ENCODE measurements around the gene DNAJB5.
"Not testable (repeated sequence)": the region's sequence is repeated elsewhere in the genome, so short reads cannot be mapped to it uniquely, and the experiment has no call there.

Gene DNAJB5

GRCh38 chr9:35001285-35001677 lies 11.7 kb downstream of the DNAJB5 start:
- no peak for DNase-seq

DNA sequence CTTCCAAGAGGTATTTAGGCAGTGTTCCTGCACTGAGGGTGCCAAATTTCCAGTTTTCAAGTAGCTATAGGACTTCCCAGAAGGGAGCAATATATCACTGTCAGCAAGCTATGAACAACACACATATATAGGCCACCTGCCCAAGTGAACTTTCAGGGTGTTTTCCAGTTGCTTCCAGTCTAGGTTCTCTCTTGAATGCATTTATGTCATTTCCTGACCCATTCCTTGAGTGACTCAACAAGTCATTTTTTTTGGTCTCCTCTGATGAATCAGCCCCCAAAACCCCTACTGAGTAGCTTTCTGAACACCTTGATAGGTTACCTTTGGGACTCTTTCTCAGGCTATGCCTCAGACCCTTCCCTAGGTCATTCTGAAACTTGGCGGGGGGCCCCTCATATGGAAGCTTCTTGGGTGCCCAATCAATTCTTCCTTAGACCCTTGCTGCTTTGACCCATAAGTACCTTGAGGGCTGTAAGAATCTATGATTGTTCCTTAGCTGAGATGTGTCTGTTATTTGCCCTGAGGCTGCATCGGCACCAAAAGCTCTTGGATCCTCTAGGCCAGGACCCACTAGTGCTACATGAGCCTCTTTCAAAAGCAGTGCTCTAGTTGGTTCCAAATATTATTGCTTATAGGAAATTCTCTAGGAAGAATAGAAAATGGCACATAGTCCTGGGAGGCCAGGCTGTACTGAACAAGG lies 12.4 kb downstream of the DNAJB5 start:
- DNase-seq: no peak

DNA sequence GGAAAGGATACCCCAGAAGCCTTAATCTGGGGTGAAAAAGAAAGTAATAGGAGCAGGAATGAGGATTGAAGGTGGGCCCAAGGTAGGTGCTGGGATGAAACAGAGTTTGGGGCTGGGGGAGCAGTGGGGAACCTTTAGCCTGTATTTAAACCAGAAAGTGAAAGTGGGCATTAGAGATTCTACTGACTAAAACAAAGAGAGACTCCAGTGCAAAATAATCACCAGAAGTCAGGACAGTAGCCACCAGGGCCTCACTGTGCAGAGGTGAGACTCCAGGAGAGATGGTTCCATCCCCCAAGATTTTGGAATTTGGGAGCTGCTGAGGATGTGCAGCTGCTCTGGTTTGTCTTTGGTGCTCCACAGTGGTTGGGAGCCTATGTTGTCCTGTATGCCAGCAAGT lies 13.1 kb downstream of the DNAJB5 start:
- no peak for DNase-seq

GRCh38 chr9:35004299-35004698 lies 14.8 kb downstream of the DNAJB5 start:
- DNase-seq: not testable (repeated sequence)

DNA sequence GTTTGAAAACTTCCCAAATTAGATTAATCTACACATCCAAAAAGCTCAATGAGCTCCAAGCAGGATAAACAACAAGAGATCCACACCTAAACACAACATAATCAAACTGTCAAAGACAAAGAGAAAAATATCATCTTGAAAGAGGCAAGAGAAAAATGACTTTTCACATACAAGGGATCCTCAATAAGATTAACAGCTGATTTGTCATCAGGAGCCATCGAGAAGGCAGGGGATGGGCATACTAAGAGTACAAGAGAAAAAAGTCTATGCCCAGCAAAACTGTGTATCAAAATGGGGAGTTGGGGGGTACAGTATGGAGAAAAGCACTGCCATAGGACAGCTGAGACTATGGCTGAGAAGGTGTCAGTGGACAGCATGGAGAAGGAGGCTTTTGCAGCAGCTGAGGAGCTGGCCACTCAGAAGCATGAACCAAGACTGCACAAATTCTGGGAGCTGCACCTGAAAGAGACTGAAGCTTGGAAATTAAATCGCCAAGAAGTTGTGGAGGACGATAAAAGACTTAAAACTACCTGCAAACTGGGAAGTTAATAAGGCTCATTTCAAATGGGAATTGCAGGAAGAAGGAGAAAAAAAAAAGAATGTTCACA lies 20.9 kb downstream of the DNAJB5 start:
- no peak for DNase-seq

DNA sequence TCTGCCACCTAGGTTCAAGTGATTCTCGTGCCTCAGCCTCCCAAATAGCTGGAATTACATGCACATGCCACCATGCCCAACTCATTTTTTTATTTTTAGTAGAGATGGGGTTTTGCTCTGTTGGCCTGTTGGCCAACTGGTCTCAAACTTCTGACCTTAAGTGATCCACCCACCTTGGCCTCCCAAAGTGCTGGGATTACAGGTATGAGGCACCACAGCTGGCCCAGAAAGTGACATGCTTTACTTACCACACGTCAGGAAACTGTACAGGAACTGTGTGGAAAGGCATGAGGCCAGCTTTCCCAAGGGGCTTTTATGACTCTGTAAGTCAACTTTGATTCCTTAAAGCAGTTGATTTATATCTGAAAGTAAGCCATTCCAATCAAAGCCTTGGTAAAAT lies 25.0 kb downstream of the DNAJB5 start:
- no peak for DNase-seq

DNA sequence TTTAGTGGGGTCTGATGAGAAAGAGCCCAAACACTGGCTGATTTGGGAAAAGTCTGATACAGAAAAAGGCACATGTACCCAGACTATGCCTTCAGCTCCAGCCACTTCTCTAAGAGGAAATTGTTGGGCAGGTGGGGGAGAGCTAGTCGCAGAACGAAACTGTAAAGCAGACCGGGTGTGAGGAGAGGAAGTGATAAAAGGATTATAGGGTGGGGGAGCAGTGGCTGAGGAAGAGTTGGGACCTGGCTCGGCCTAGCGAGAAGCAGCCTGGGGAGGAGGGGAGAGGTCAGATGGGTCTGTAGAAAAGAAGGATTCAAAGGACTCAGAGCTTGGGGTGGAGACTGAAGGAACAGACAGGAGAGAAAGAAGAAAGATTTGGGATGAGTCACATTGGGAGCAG lies 33.9 kb downstream of the DNAJB5 start:
- DNase-seq: not testable (repeated sequence)

- DNase-seq: no peak
Measured at GRCh38 chr9:35026671-35027070, 37.1 kb downstream of the DNAJB5 start.

DNA sequence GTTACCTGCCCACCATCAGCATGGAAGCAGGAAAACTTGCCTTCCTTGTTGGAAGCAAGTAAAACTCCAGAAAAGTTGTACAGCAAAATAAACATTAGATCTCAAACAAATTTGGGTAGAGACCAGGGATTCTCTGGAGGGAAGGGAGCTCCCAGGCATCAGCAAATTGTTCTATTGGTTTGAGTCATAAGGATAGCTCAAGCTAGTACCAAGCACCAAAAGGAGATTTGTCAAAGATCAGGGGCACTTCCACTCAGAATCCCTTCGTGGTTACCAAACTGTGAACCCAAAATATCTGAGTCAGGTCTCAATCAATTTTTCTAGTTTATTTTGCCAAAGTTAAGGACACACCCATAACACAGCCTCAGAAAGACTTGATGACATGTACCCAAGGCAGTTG lies 37.8 kb downstream of the DNAJB5 start:
- DNase-seq: no peak

GRCh38 chr9:35027860-35028259 lies 38.3 kb downstream of the DNAJB5 start:
- DNase-seq: no peak

DNA sequence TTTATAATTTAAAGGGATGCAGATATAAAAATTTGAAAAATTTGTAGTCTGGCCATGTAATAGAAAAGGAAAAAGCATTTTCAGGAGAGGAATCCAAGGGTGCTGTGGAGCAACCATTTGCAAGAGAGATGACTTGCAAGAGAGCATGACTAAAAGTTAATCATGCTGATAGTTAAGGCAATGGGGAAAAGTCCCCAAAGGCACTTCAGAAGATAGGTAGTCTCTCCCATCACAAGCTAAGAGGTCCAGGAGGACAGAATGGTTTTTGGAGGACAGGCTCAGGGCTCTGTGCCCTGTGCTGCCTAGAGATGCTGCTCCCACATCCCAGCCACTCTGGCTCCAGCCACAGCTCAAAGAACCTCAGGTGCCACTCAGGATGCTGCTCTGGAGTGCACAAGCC lies 38.8 kb downstream of the DNAJB5 start:
- no peak for DNase-seq

DNA sequence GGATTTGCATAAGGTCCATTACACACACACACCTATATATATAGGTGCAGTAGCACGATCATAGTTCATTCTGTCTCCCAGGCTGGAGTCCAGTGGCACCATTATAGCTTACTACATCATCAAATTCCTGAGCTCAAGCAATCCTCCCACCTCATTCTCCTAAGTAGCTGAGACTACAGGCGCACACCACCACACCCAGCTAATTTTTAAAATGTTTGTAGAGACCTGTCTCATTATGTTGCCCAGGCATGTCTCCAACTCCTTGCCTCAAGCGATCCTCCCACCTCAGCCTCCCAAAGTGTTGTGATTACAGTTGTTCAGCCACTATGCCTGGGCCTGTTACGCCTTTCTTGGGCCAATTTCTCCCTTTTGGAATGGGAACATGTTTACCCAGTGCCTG lies 39.7 kb downstream of the DNAJB5 start:
- no peak for DNase-seq

- DNase-seq: no peak
Measured at GRCh38 chr9:35029852-35030251, 40.3 kb downstream of the DNAJB5 start.

DNA sequence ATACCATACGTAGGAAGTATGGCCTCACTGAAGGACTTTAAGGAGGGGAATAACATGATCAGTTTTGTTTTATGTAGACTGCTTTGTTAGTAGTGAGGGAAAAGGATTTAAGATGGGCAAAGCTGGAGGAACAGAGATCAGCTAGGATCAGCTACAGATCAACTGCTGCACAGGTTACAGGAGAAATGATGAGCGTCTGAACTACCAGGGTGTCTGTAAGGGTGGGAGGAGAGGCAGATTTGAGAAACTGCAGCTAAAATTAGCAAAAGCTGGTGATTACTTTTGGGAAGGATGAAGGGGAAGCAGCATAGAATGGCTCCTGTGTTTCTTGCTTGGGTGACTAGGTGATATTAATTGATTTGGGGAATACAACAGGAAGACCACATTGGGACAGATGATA lies 43.6 kb downstream of the DNAJB5 start:
- DNase-seq: no peak

DNA sequence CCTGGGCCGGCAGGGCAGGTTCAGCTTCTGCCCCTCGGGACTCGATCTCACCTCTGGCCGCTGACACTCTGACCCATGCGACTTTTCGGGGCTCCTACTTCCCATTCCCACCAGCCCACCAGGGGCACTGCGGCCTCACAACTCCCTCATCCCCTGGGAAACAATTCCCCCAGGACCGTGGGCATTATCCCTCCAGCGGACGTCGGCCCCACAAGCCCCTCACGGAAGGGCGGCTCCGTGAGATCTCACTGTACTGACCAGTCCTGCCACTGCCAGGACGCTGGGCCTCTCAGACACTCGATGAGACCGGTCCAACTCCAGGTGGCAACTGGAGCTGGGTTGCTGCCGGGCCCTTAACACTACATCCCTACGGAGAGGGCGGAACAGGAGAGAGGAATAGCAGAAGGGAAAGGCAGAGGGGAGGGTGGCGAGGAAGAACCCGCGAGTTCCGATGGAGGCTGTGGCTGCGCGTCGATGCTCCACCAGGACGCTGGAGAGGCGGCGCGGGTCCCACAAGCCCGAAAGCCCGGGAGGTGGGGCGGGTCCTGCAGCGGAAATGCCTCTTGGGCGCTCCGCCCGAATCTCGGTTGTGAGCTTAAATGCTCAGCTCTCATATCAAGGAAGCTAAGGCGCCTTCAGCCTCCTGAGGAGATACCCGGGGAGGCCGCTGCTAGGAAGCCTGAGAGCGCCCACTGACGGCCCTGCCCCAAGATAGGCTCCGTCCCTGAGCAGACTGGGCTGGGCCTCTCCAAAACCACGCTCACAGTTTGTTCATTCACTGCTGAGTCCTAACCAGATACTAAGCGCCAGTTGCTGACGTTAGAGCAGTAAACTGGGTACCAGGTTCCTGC lies 46.5 kb downstream of the DNAJB5 start:
- DNase-seq: peak; percentile 67

- DNase-seq: no peak
Measured at GRCh38 chr9:35042081-35042604, 52.6 kb downstream of the DNAJB5 start.

GRCh38 chr9:35042891-35043545 lies 53.5 kb downstream of the DNAJB5 start:
- no peak for DNase-seq

DNA sequence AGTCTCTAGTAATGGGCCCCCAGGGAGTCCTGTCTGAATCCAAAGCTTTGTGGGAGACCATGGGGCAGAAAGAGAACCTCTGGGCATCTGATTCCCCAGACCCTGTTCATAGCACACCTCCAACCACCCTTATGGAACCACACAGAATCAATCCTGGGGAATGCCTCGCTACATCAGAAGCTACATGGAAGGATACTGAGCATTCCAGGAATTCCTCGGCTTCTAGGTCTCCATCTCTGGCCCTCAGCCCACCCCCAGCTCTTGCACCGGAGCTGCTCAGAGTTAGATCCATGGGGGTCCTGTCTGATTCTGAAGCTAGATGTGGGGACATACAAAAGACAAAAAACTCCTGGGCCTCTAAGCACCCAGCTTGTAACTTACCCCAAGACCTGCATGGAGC lies 54.5 kb downstream of the DNAJB5 start:
- no peak for DNase-seq

Data from CD4-positive, alpha-beta T cell treated with Interleukin-6 for 4 hours (primary cell).